Stimulated activated CD4-positive, alpha-beta T cell treated with anti-CD3 and anti-CD28 coated beads, Interleukin-12 subunit alpha, Interleukin-12 subunit beta, amount 100 ng/mL, for 24 hours (primary cell): Measurements from ENCODE around the gene BTBD10.

Experiments
- DNase-seq, 2 experiments: peaks; one replicate each; pipeline ENCODE4 v3.0.0-alpha.2; 2020; ENCODE audit warnings: low read depth in 2 of 2

The BTBD10 gene

DNA sequence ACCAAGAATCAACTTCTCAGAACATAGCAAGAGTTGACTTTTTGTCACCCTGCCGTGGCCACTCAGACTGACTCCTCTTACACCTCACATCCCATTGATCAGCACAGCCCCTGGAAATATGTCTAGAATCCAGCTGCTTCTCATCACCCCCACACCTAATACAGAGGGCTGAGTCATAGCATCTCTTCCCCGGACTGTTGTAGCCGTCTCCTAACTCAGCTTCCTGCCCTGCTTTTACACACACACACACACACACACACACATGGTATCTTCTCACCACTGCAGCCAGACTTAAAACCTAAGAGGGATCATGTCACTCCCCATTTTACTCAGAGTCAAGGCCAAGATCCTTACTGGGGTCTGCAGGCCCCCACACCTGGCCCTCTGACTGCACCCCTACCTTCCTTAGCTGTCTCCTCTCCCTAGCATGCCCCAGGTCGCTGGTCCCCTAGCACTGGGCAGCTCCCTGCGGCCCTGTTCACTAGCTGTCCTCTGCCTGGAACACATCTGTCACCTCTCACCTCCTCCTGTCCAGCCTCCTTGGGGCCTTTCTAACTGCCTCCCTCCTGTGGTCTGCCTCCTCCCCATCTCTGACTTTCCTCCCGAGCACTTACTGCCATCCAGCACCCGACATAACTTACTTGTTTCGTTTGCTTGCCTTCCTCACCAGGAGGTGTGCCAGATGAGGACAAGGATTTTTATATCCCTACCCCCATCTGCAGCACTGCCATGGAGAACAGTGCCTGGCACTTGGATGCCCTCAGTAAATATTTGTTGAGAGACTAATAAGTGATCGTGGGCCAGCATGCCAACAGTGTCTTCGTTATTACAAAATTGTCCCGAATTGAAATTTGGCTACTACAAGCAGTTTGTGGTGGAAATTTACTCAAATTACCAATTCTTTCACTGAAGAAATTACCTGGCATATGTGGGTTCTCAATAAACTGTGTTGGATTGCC, 123.5 kb downstream of the BTBD10 start:
- DNase-seq, result no peak

DNA sequence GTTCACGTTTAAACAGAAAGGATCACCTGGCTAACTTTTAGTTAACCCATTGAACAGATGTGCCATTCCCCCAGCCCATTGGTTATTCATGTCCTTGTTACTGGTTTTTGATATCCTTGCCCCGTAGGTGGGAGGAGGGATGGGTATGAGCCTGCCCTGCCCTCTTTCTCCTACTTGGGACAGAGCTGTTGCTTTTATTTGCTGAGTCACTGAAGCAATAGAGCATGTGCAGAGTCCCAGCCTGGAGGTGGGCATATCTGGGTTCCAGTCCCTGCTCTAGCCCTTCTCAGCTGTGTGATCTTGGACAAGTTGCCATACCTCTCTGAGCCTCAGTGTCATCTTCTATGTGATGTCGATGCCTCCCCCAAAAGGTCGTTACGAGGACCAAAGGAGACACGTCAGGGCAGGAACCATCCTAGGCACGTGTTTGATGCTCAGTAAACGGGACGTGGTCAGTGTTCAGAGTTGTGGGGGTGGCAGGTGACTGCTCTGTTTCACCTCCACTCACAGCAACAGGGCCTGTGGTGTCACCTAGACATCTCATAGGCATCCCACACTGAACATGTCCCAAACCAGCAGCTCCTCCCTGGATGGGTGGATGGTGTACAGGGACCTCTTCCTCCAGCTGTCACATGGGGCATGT, 124.5 kb downstream of the BTBD10 start:
- DNase-seq, result no peak

- no peak for DNase-seq
These were observed 125.0 kb downstream of the BTBD10 start for GRCh38 chr11:13338019-13338426.
